Amniotic stem cell (primary cell): ENCODE measurements around the gene NPAS3.

Source experiments
- DNase-seq: peaks from one replicate; lab custom pipeline; 2025; lab: John Stamatoyannopoulos, UW

NPAS3 gene

GRCh38 chr14:33714527-33715226 is 776.0 kb downstream of the NPAS3 start:
- DNase-seq, result no peak

DNA sequence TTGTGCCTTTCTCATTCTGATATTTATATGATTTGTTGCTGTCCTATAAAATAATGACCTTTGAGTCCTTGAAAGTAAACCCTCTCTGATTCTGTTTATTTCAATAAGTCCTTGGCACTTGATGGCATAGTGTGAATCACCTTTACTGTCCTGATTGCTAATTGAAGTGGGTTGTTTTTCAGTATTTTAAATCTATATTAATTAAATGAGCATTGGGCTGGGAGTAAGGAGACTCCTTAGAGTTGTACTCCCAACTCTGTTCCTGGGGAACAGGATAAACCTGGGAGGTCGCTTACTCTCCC is 776.5 kb downstream of the NPAS3 start:
- no peak for DNase-seq

GRCh38 chr14:33716921-33717320 is 778.2 kb downstream of the NPAS3 start:
- DNase-seq, result no peak

DNA sequence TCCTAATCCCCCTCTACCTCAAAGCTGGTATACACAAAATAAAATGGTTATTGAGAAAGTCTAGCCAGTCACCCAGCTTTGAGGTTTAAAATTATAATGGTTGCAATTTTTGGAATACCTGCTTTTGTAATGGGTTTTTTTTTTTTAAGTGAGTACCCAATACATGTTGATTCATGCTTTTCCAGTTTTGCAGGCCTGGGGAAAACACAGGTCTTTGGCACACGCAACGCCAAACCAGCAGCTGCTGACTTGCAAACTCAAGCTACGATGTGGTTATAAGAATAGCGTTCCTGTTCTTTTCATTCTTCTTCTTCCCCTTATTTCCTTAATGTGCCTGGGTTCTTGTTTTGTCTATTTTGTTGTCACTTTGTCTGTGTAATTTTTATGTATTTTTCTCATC is 779.2 kb downstream of the NPAS3 start:
- no peak for DNase-seq

GRCh38 chr14:33720284-33720787 is 781.7 kb downstream of the NPAS3 start:
- DNase-seq, result no peak

- no peak for DNase-seq
Observed at GRCh38 chr14:33726685-33727084, 788.0 kb downstream of the NPAS3 start.

DNA sequence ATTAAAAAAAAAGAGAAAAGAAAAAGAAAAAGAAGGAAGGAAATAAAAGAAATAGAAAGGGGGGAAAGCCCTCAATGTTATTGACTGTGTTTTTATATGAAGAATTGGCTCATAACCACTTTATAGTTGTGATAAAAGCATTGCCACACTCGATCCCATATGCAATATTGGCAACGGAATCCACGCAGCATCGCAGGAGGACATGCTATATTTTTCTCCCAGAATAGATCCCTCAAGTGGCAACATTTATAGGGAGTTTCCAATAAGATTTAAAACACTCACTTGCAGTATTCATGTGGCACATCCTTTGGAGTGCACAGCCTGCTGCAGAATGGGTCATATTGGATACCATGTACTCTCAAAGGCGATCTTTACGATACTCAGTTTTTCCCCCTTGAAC is 788.9 kb downstream of the NPAS3 start:
- no peak for DNase-seq

- DNase-seq, result no peak
Observed at GRCh38 chr14:33728010-33728498, 789.4 kb downstream of the NPAS3 start.

- no peak for DNase-seq
Observed at GRCh38 chr14:33730156-33730555, 791.5 kb downstream of the NPAS3 start.

GRCh38 chr14:33732175-33732574 is 793.5 kb downstream of the NPAS3 start:
- no peak for DNase-seq

GRCh38 chr14:33733310-33733709 is 794.6 kb downstream of the NPAS3 start:
- no peak for DNase-seq

- DNase-seq, result no peak
Observed at GRCh38 chr14:33733721-33734120, 795.0 kb downstream of the NPAS3 start.

DNA sequence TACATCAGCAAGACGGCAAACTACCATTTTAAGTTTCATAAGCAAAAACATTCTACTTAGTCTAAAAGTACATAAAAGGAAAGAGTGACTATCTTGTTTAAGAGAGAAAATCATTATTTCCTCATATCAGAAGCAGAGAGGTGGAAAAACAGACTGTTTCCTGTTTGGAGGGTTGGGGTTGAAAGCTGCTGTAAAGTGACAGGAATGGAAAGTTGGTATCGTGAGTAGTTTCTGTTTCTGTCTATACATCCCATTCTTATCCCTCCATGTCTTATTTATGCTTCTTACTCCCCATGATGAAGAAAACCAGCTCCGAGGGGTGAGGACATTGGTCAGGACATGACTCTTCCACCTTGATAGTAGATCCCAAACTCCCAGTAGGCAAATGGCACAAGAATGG is 795.7 kb downstream of the NPAS3 start:
- no peak for DNase-seq

DNA sequence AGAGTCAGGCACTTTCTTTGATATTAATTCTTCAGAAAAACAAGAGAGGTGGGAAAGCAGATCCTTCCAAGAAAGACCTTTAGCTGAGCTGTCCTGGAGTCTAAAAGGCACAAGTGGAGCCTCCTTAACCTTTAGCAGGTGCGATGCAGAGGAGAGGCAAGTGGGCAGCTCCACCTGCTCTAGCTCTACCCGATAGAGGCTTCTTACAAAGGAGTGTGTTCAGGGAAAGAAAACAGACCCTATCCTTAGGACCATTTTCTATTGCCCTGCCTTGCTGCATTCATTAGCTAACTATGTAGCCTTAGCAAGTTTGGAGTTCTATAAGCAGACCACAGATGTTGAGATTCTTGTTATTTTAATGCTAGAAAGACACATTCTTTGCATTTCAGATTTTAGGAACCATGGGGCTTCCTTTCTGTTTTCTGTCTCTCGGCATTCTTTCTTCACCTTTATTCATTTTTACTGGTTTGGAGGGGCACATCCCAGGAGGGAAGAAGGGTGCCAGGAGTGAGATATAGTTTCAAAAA is 797.7 kb downstream of the NPAS3 start:
- no peak for DNase-seq

GRCh38 chr14:33736979-33737378 is 798.3 kb downstream of the NPAS3 start:
- DNase-seq, result no peak

DNA sequence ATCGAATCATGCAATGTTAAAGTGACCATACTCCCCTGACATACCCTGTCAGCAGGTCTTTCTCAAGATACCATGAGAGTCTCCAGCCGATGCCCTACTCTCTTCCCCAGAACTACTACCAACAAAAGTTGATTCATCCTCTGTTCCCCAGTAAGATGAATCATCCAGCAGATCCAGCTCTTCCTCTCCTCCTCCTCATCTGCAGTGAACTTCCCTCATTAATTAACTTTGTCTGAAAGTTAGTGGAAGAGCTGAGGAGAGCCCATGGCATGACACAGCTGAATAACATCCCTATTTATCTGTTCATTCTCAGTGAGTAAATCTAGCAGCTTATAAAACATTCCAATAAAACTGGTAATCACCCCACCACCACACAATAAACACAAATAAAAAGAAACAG is 798.8 kb downstream of the NPAS3 start:
- DNase-seq, result no peak

DNA sequence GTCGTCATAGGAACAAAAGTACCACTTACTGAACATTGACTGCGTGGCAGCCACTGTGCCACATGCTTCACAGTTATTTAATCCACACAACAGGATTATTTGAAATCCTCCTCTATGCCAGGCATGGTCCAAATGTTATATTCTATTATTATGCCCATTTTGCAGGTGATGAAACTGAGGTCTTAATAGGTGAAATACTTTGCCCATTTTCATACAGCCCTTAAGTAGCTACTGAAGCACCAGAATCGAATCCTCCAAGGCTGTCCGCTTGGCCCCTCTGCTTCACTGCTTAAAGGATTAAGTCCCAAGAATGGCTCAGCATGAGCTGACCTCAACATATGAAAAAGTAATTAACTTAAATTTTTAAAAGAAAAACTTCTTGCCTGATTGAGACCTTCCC is 799.4 kb downstream of the NPAS3 start:
- no peak for DNase-seq

- DNase-seq, result no peak
Observed at GRCh38 chr14:33738491-33738890, 799.8 kb downstream of the NPAS3 start.

GRCh38 chr14:33740531-33740930 is 801.9 kb downstream of the NPAS3 start:
- no peak for DNase-seq

- no peak for DNase-seq
Observed at GRCh38 chr14:33742166-33742565, 803.5 kb downstream of the NPAS3 start.

GRCh38 chr14:33745163-33745562 is 806.5 kb downstream of the NPAS3 start:
- no peak for DNase-seq

- DNase-seq, result no peak
Observed at GRCh38 chr14:33747749-33748148, 809.1 kb downstream of the NPAS3 start.

- DNase-seq, result no peak
Observed at GRCh38 chr14:33754261-33754660, 815.6 kb downstream of the NPAS3 start.

DNA sequence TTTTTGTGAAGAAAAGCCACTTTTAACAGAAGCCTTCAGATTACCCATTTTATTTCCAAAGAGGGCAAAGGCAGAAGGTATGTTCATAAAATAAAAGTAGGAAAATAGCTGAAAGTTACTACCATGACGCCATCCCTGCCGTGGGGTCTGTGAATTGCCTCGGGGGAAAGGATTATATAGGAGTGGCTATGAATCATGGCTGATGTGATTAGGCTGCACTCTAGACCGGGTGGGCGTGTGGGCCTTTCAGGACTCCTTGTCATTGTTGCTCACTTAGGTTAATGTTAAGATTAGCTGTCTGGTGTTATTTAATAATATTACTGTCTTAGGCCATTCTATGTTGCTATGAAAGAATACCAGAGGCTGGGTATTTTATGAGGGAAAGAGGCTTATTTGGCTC is 816.7 kb downstream of the NPAS3 start:
- no peak for DNase-seq
